GM12873 (cell line): ENCODE results near the gene CNTNAP5.

Experiments
- TF ChIP-seq, protein P1 (sequence below): IDR thresholded peaks from 2 replicates; pipeline ENCODE4 v1.5.1; 2012; ENCODE audit warnings: low read depth, mild to moderate bottlenecking, moderate library complexity, low read length, control low read depth; ENCODE audit not compliant: insufficient read depth; ENCODE audit errors: missing control alignments

The CNTNAP5 gene

DNA sequence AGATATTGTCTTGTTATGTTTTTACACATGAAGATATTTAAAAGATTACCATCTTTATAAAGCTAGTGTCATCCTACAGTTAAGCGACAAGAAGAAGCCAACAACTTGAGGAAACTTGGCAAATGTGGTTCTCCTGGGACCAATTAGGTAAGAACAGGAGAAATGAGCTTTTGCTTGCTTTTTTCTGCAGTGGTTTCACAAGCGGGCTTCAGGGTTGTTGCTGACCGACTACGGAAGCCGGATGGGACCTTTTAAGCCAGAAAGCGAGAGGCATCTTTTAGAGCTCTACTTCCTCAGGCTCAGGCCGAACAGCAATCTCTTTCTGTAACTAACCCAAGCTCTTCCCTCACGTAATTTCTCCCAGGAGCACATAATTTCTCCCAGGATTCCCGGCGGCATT, 256.5 kb downstream of the CNTNAP5 start:
- TF ChIP-seq, protein P1, sequence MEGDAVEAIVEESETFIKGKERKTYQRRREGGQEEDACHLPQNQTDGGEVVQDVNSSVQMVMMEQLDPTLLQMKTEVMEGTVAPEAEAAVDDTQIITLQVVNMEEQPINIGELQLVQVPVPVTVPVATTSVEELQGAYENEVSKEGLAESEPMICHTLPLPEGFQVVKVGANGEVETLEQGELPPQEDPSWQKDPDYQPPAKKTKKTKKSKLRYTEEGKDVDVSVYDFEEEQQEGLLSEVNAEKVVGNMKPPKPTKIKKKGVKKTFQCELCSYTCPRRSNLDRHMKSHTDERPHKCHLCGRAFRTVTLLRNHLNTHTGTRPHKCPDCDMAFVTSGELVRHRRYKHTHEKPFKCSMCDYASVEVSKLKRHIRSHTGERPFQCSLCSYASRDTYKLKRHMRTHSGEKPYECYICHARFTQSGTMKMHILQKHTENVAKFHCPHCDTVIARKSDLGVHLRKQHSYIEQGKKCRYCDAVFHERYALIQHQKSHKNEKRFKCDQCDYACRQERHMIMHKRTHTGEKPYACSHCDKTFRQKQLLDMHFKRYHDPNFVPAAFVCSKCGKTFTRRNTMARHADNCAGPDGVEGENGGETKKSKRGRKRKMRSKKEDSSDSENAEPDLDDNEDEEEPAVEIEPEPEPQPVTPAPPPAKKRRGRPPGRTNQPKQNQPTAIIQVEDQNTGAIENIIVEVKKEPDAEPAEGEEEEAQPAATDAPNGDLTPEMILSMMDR, result no peak

DNA sequence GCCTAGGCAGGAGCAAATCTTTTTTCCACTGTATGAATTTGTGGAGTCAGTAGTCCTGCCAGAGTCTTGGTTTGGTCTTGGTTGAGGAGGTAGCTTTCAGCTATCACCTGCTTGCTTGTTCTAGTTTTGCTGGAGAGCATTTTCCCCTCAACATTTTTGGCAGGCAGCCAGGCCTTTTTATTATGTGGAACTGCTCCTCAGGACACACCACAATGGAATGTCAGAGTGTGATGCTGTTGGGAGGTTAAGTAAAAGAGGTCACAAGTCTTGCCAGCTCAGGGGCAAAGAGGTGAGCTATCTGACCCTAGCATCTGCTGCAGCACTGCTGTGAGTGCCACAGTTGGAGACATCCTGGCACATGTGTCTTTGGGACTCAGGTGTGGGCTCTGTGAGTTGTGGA, 258.0 kb downstream of the CNTNAP5 start:
- TF ChIP-seq, protein P1, result no peak

DNA sequence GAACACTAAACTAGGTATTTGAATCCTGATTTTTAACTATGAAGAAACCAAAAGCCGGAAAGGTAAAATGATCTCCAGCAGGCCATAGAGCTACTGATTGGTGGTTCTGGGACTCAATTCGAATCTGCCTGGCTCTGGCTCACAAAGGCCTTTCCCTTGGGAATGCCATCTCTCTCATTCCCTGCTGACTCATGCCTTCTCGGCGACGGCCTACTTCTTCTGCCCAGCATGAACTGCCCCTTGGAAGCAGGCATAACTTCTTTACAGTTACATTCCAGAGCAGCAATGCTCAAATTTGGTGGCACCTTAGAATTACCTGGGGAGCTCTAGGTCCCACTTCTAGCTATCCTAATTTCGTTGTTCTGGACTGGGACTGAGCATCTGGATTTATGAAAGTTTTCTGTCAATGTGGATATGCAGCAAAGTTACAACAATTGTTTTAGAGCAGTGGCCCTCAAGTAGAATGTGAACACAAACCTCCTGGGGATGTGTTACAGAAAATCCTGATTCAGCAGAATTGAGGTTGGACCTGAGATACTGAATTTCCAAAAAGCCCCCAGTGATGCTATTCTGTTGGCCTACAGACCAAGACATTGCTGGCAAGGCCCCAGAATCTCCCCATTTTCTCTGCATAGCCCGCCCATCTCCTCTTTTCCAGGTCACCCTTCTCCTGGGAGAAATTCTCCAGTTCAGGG, 261.1 kb downstream of the CNTNAP5 start:
- TF ChIP-seq, protein P1, result no peak

DNA sequence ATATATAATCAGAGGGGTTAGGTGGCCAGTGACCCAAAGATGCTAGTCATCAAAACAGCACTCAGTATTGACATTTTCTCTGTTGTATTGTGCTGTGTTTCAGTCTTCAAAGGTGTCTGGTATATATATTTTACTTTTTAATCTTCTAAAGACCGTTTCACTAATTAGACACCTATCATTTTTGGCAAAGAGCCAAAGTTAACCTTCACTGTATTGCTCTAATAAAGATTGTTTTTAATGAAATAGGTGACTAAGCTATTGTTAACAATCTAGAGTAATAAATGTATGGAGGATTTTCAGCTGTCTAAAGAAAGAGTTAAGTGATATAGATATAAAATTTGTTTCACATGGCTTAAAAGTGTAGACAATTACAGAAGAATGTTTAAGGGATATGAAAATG, 264.0 kb downstream of the CNTNAP5 start:
- TF ChIP-seq, protein P1, result no peak

DNA sequence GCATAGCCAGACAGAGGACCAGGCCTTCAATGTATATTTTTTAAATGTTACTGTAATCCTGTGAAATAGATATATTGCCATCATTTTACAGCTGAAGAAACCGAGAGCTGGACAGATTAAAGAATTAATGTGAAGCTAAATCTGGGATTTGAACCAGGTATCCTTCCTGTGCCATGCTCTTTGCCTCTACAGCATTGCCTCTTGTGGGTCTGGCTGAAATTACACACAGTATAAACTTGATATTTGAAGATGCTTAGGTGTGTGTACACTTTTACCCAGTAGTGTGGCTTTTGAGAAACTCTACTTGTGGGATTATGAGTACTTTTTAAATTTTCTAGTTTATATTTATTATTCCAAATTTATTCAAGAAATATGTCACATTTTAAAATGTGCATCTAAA, 264.5 kb downstream of the CNTNAP5 start:
- TF ChIP-seq, protein P1, result no peak

DNA sequence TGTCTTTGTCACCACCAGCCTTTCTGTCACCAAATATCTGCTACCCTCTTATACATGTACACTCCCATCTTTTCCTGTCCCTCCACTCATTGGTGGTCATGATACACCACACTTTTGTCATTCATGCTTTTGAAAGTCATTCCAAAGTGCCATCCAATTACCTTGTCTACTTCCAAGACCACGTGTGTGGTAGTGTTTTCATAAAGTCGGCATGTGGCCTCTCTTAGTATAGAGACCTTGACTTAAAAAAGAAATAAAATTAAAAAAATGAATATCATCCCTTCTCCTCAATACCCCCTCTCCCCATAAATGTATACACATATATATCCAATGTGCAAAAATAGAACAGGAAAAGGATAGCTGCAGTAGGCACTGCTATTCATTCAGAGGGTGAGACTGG, 271.4 kb downstream of the CNTNAP5 start:
- TF ChIP-seq, protein P1, result no peak

DNA sequence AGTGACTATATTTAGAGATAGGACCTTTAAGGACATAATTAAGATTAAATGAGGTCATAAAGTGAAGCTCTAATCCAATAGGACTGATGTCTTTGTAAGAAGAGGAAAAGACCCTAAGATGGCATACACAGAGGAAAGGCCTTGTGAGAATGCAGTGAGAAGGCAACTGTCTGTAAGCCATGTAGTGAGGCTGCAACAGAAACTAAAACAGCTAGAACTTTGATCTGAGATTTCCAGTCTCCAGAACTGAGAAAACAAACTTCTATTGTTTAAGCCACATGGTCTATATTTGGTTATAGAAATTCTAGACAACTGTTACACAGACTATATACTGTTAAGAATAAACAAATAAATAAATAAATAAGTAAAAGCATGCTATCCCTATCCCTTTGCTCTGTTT, 276.8 kb downstream of the CNTNAP5 start:
- TF ChIP-seq, protein P1, result no peak
